GM12878 (cell line): ENCODE measurements around the gene PIK3R3. TPM values are rescaled to one million over a fixed set of nuclear protein-coding genes. Genes with fewer than 3 reads are reported as not detected.

ENCODE experiments used
- BCL11A ChIP-seq: IDR thresholded peaks from 2 replicates; pipeline ENCODE4 v1.6.1; 2011; ENCODE audit warnings: low read depth, low read length
- BHLHE40 ChIP-seq, 2 experiments: fragments of 450-650 bp in 1 of 2; IDR thresholded peaks; 2 replicates each; pipeline ENCODE4 v1.6.1; 2011 to 2017; ENCODE audit warnings: low read depth in 2 of 2, borderline replicate concordance in 1 of 2, improper control_type of control experiment in 1 of 2, low read length in 1 of 2, mild to moderate bottlenecking in 1 of 2
- CBFB ChIP-seq: IDR thresholded peaks from 2 replicates; pipeline ENCODE4 v1.6.1; 2016; ENCODE audit warnings: antibody characterized with exemption, low read depth
- CBX3 ChIP-seq: fragments of 200-600 bp; sonication (generic); IDR thresholded peaks from 2 replicates; pipeline ENCODE4 v1.6.1; 2016; ENCODE audit warnings: low read depth, borderline replicate concordance
- CEBPB ChIP-seq, 2 experiments: fragments of 150-350 bp in 1 of 2; IDR thresholded peaks; 2 replicates each; pipeline ENCODE4 v1.6.1; 2012 to 2014; ENCODE audit warnings: low read depth in 2 of 2, low read length in 2 of 2, borderline replicate concordance in 1 of 2, inconsistent platforms in 1 of 2
- EGR1 ChIP-seq, 2 experiments: IDR thresholded peaks; 1 replicate in 1 of 2; 2 replicates in 1 of 2; pipeline ENCODE4 v1.6.1; 2011 to 2012; ENCODE audit warnings: low read depth in 2 of 2, low read length in 2 of 2, borderline replicate concordance in 1 of 2, mild to moderate bottlenecking in 1 of 2, moderate library complexity in 1 of 2
- FOS ChIP-seq: IDR thresholded peaks from 3 replicates; pipeline ENCODE4 v1.6.1; 2011; ENCODE audit warnings: borderline replicate concordance; ENCODE audit not compliant: insufficient read length; ENCODE audit errors: extremely low read depth
- IKZF2 ChIP-seq, 2 experiments: fragments of 450-650 bp; IDR thresholded peaks; 2 replicates each; pipeline ENCODE4 v1.6.1; 2017; ENCODE audit warnings: mild to moderate bottlenecking in 2 of 2, moderate library complexity in 2 of 2
- IRF4 ChIP-seq: IDR thresholded peaks from 2 replicates; pipeline ENCODE4 v1.6.1; 2011; ENCODE audit warnings: low read depth, low read length
- MTA2 ChIP-seq: fragments of 450-650 bp; IDR thresholded peaks from 2 replicates; pipeline ENCODE4 v1.6.1; 2016; ENCODE audit warnings: low read depth, mild to moderate bottlenecking, moderate library complexity
- NFIC ChIP-seq: IDR thresholded peaks from 2 replicates; pipeline ENCODE4 v1.6.1; 2012; ENCODE audit warnings: low read depth, mild to moderate bottlenecking, inconsistent platforms, low read length, moderate library complexity
- NRF1 ChIP-seq: conservative IDR thresholded peaks from 2 replicates; pipeline ENCODE4 v1.6.1; 2011; ENCODE audit warnings: mild to moderate bottlenecking, low read depth, low read length, improper control_type of control experiment
- POLR2AphosphoS5 ChIP-seq: IDR thresholded peaks from 2 replicates; pipeline ENCODE4 v1.6.1; 2011; ENCODE audit warnings: mild to moderate bottlenecking, low read length, inconsistent platforms
- RCOR1 ChIP-seq: conservative IDR thresholded peaks from 2 replicates; pipeline ENCODE4 v1.6.1; 2012; ENCODE audit warnings: low read depth, low read length, improper control_type of control experiment
- SMARCA5 ChIP-seq: fragments of 450-650 bp; IDR thresholded peaks from 2 replicates; pipeline ENCODE4 v1.6.1; 2017; ENCODE audit warnings: mild to moderate bottlenecking
- SUZ12 ChIP-seq: fragments of 200-600 bp; sonication (generic); IDR thresholded peaks from one replicate; pipeline ENCODE4 v1.6.1; 2018; ENCODE audit warnings: antibody characterized with exemption, mild to moderate bottlenecking; ENCODE audit not compliant: unreplicated experiment
- TCF12 ChIP-seq: IDR thresholded peaks from 2 replicates; pipeline ENCODE4 v1.6.1; 2011; ENCODE audit warnings: low read depth, mild to moderate bottlenecking, low read length
- polyA plus RNA-seq, 11 experiments: library from polyadenylated mRNA; depleted of rRNA in 4 of 11; unstranded in 6 of 11; stranded (reverse) in 5 of 11; fragments of >200 nt; fragmentation: Nextera tagmentation in 4 of 11; fragmentation: Illumina TruSeq in 1 of 11; extraction: Ambion mirVana in 4 of 11; extraction: Trizol in 1 of 11; gene quantifications; 1 replicate in 1 of 11; 2 replicates in 10 of 11; pipeline versions ENCODE4 v1.2.1 to v1.2.3, GENCODE V29; 2011 to 2016; ENCODE audit warnings: inconsistent platforms in 2 of 11, missing spikeins in 2 of 11, low read depth in 1 of 11
- total RNA-seq, 4 experiments: library from RNA; depleted of rRNA in 3 of 4; stranded (reverse); fragments of >200 nt in 3 of 4; fragmentation: Illumina TruSeq in 1 of 4; extraction: Trizol in 1 of 4; gene quantifications; 2 replicates each; pipeline versions ENCODE4 v1.2.1 to v1.2.3, GENCODE V29; 2013 to 2021
- TF ChIP-seq, protein P1 (sequence below): fragments of 450-650 bp; IDR thresholded peaks from 2 replicates; pipeline ENCODE4 v1.6.1; 2017; ENCODE audit warnings: antibody characterized with exemption, mild to moderate bottlenecking, moderate library complexity
- TF ChIP-seq, protein P2 (sequence below): fragments of 450-650 bp; IDR thresholded peaks from 2 replicates; pipeline ENCODE4 v1.6.1; 2017; ENCODE audit warnings: mild to moderate bottlenecking, moderate library complexity
- TF ChIP-seq, protein P3 (sequence below): IDR thresholded peaks from 2 replicates; pipeline ENCODE4 v1.6.1; 2011; ENCODE audit warnings: low read depth, low read length, improper control_type of control experiment, borderline replicate concordance
- TF ChIP-seq, protein P4 (sequence below): fragments of 450-650 bp; IDR thresholded peaks from 2 replicates; pipeline ENCODE4 v1.6.1; 2014; ENCODE audit warnings: mild to moderate bottlenecking

The PIK3R3 gene
- total and polyA plus RNA-seq, 10 of the 15 experiments (the other 5 are each of a cell fraction or from before 2014, with no cell fraction given) = 4.8 to 27.0 (median 19.8) TPM

DNA sequence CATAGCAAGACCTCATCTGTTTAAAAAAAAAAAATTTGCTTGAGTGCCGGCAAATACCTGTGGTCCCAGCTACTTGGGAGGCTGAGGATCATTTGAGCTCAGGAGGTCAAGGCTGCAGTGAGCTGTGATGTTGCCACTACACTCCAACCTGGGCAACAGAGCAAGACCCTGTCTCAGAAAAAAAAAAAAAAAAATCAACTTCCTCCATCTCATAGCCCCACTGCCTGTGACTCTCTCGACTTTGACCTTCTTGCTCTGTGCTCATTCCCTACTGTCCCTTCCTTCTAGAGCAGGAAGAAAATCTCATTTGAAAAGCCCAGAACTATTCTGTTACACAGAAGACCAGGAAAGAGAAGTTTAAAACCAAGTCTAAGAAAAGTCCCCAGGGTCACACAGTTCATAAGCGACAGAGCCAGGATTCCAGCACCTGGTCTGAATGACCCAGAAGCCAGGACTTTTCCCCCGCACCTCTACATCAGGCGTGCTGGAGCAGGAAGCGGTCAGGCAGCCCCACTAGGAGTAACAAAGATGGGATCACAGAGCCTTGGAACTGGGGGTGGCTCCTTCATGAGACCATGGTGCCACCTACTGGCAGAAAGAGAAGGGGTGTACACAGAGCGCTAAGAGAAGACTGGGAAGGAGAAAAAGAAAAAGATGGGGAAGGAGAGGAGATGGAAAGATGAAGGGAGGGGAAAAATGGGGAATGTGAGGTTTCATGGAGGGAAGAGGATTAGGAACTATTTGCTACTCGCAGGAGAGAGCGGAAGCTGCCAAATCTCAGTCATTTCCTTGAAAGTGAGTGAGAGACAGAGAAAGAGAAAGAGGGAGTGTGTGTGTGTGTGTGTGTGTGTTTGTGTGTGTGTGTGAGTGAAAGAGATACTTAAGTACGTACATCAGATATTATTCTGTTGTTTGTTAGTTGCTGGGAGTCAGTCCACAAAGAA lies 47.0 kb upstream of the PIK3R3 start (continued):
- no peak for TF ChIP-seq SUZ12
- no peak for TF ChIP-seq POLR2AphosphoS5
- TF ChIP-seq SMARCA5 = no peak; the same call in 1 of the 2 replicates
- TF ChIP-seq CEBPB (IDR thresholded peaks at IDR 0.05; ENCODE audit: borderline replicate concordance in 1 of 2, low read depth in 2 of 2, low read length in 2 of 2) = no peak
- no peak for TF ChIP-seq NFIC
- no peak for TF ChIP-seq CBX3
- no peak for TF ChIP-seq BCL11A
- TF ChIP-seq CBFB = no peak
- no peak for TF ChIP-seq TCF12
- TF ChIP-seq RCOR1 = no peak
- peak; percentile 65 to 67 for TF ChIP-seq IKZF2 (IDR thresholded peaks at IDR 0.05)
- no peak for TF ChIP-seq NRF1
- TF ChIP-seq, protein P1, sequence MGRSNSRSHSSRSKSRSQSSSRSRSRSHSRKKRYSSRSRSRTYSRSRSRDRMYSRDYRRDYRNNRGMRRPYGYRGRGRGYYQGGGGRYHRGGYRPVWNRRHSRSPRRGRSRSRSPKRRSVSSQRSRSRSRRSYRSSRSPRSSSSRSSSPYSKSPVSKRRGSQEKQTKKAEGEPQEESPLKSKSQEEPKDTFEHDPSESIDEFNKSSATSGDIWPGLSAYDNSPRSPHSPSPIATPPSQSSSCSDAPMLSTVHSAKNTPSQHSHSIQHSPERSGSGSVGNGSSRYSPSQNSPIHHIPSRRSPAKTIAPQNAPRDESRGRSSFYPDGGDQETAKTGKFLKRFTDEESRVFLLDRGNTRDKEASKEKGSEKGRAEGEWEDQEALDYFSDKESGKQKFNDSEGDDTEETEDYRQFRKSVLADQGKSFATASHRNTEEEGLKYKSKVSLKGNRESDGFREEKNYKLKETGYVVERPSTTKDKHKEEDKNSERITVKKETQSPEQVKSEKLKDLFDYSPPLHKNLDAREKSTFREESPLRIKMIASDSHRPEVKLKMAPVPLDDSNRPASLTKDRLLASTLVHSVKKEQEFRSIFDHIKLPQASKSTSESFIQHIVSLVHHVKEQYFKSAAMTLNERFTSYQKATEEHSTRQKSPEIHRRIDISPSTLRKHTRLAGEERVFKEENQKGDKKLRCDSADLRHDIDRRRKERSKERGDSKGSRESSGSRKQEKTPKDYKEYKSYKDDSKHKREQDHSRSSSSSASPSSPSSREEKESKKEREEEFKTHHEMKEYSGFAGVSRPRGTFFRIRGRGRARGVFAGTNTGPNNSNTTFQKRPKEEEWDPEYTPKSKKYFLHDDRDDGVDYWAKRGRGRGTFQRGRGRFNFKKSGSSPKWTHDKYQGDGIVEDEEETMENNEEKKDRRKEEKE = no peak
- TF ChIP-seq, protein P2, sequence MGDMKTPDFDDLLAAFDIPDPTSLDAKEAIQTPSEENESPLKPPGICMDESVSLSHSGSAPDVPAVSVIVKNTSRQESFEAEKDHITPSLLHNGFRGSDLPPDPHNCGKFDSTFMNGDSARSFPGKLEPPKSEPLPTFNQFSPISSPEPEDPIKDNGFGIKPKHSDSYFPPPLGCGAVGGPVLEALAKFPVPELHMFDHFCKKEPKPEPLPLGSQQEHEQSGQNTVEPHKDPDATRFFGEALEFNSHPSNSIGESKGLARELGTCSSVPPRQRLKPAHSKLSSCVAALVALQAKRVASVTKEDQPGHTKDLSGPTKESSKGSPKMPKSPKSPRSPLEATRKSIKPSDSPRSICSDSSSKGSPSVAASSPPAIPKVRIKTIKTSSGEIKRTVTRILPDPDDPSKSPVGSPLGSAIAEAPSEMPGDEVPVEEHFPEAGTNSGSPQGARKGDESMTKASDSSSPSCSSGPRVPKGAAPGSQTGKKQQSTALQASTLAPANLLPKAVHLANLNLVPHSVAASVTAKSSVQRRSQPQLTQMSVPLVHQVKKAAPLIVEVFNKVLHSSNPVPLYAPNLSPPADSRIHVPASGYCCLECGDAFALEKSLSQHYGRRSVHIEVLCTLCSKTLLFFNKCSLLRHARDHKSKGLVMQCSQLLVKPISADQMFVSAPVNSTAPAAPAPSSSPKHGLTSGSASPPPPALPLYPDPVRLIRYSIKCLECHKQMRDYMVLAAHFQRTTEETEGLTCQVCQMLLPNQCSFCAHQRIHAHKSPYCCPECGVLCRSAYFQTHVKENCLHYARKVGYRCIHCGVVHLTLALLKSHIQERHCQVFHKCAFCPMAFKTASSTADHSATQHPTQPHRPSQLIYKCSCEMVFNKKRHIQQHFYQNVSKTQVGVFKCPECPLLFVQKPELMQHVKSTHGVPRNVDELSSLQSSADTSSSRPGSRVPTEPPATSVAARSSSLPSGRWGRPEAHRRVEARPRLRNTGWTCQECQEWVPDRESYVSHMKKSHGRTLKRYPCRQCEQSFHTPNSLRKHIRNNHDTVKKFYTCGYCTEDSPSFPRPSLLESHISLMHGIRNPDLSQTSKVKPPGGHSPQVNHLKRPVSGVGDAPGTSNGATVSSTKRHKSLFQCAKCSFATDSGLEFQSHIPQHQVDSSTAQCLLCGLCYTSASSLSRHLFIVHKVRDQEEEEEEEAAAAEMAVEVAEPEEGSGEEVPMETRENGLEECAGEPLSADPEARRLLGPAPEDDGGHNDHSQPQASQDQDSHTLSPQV = no peak
- TF ChIP-seq, protein P3, sequence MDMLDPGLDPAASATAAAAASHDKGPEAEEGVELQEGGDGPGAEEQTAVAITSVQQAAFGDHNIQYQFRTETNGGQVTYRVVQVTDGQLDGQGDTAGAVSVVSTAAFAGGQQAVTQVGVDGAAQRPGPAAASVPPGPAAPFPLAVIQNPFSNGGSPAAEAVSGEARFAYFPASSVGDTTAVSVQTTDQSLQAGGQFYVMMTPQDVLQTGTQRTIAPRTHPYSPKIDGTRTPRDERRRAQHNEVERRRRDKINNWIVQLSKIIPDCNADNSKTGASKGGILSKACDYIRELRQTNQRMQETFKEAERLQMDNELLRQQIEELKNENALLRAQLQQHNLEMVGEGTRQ = no peak
- TF ChIP-seq EGR1 (IDR thresholded peaks at IDR 0.05; ENCODE audit: borderline replicate concordance in 1 of 2, low read depth in 2 of 2, low read length in 2 of 2) = no peak
- TF ChIP-seq MTA2 = no peak
- TF ChIP-seq, protein P4, sequence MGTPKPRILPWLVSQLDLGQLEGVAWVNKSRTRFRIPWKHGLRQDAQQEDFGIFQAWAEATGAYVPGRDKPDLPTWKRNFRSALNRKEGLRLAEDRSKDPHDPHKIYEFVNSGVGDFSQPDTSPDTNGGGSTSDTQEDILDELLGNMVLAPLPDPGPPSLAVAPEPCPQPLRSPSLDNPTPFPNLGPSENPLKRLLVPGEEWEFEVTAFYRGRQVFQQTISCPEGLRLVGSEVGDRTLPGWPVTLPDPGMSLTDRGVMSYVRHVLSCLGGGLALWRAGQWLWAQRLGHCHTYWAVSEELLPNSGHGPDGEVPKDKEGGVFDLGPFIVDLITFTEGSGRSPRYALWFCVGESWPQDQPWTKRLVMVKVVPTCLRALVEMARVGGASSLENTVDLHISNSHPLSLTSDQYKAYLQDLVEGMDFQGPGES = no peak
- TF ChIP-seq IRF4 = no peak
- no peak for TF ChIP-seq FOS
- no peak for TF ChIP-seq BHLHE40 (IDR thresholded peaks at IDR 0.05; ENCODE audit: borderline replicate concordance in 1 of 2, low read depth in 2 of 2, low read length in 1 of 2)
